Measurements from ENCODE around the gene CENPO. TPM values are rescaled to one million over a fixed set of nuclear protein-coding genes. Genes with fewer than 3 reads are reported as not detected.

CENPO gene
- total RNA-seq, 1 donor from 2014 or later = not detected

DNA sequence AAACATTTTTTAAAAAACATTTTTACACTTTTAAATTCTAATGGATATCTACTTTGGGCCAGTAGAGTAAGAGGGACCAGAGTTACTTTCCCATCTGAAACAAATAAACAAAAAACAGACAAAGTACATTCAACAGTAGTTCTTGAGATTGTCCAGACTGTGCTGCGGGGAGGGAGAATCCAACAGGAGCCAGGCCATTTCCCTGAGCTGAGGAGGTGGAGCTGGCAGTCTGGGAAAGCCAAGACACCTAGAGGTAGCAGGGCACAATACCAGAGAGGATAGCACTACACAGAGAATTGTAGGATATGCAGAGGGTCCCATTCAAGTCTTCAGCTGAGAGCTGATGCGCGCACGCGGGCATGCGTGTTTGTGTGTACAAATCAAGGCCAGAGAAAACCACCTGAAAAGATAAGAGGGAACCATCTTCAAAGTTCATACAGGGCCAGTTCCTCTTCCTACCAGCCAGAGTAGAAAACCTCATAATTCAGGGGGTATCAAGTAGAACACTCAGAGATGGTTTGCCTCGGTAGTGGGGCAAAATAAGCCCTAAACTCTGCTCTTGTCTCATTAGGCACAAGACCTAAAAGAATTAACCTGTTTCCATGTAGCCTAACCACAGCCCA, 44.0 kb upstream of the CENPO start:
- H3K27me3 ChIP-seq = no peaks in the 10 kb centered on the region
- H3K4me1 ChIP-seq = no peaks in the 10 kb centered on the region
- DNase-seq (ENCODE audit: low spot score in 2 of 2) = no peak
- TF ChIP-seq, protein P1, sequence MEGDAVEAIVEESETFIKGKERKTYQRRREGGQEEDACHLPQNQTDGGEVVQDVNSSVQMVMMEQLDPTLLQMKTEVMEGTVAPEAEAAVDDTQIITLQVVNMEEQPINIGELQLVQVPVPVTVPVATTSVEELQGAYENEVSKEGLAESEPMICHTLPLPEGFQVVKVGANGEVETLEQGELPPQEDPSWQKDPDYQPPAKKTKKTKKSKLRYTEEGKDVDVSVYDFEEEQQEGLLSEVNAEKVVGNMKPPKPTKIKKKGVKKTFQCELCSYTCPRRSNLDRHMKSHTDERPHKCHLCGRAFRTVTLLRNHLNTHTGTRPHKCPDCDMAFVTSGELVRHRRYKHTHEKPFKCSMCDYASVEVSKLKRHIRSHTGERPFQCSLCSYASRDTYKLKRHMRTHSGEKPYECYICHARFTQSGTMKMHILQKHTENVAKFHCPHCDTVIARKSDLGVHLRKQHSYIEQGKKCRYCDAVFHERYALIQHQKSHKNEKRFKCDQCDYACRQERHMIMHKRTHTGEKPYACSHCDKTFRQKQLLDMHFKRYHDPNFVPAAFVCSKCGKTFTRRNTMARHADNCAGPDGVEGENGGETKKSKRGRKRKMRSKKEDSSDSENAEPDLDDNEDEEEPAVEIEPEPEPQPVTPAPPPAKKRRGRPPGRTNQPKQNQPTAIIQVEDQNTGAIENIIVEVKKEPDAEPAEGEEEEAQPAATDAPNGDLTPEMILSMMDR (IDR thresholded peaks at IDR 0.05) = no peak
- peaks cover 17 to 36% of the 10 kb centered on the region in 2 donors for H3K36me3 ChIP-seq
- H3K4me3 ChIP-seq = no peak overlapping the region
- intact Hi-C loops (cut with DNase I) = no loop called here
- H3K27ac ChIP-seq = no peak overlapping the region
- H3K9me3 ChIP-seq = no peaks in the 10 kb centered on the region

DNA sequence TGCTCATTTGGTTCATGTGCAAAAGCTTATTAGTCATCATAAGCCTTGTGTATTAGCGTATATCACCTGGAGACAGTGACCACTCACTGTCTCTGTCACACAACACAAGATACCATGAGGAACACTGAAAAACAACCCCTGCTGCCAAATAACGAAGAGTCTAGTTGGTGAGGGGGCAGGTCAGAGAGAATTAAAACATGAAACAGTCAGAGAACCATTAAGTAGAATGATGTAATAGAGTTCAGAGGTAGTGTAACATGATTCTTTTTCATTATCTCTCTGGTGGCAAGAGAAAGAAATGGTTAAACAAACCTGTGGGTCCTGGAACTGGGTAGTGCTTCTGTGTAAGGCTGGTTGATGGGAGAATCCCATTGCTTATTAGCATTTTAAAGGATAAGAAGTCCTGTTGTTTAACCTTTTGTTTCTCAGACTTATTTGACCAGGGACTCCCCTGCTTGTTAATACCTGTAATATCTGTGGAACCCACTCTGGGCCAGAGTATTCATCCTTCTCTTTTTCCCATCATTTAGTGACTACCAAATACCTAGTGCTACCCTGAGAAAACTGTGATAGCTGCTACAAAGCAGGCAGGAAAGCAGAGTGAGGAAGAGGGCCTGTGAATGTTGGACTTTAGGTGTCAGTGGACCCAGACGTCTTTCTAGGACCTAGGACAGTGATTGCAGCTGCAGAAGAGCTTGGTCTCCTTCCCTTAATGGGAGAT, 38.1 kb upstream of the CENPO start:
- no peak overlapping the region for H3K4me3 ChIP-seq
- intact Hi-C loops (cut with DNase I) = no loop called here

DNA sequence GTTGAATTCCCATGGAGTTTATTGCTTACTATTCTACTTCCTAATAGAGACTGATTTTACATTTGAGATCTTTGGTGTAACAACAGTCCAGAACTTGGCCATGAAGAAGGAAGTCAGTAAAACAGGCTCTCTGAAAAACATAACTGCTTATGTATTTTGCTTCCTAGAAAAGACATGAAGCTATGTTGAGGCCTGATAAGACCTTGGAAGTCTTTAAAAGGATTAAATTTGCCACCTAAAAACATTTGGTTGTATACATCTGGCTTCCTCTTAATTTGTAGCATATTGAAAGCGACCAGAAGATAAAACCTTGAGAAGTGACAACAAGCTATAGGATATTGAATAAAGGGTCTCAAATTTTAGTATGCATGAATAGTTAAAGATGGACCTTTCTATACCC, 36.4 kb upstream of the CENPO start:
- Histone ChIP-seq H3K4me1 (no peaks in the 10 kb centered on the region), H3K27me3 (no peaks in the 10 kb centered on the region), H3K9me3 (no peaks in the 10 kb centered on the region), H3K27ac (no peak overlapping the region), H3K4me3 (no peak overlapping the region), H3K36me3 (peaks cover 42 to 69% of the 10 kb centered on the region in 2 donors)
- intact Hi-C loops (cut with DNase I) = no loop called here
- no peak for DNase-seq (ENCODE audit: low spot score in 2 of 2)
- TF ChIP-seq, protein P1 (IDR thresholded peaks at IDR 0.05) = no peak

More for the DNA sequence above, 38.1 kb upstream of the CENPO start:
- TF ChIP-seq, protein P1 (IDR thresholded peaks at IDR 0.05) = no peak
- Histone ChIP-seq H3K36me3 (peaks cover 35 to 67% of the 10 kb centered on the region in 2 donors), H3K27ac (no peak overlapping the region), H3K27me3 (no peaks in the 10 kb centered on the region), H3K9me3 (no peaks in the 10 kb centered on the region), H3K4me1 (no peaks in the 10 kb centered on the region)
- no peak for DNase-seq (ENCODE audit: low spot score in 2 of 2)

DNA sequence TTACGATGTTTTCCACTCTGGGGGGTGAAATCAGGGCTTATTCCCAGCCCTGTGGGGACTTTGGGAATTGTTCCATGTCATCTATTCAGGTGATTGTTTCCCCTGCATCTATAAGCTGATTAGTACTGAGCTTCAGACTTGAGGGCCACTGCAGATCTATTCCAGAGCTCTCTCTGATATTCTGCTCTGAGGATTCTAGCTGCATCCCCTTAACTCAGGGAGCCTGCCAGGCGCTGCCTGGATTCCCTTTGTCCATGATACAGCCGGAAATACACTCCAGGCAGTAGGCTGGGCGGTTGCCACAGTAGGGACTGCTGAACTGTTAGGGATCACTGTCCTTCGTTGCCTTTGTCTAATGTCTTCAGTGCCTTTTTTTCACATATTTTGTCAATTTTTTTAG, 31.4 kb upstream of the CENPO start:
- Histone ChIP-seq H3K27me3 (no peaks in the 10 kb centered on the region), H3K9me3 (no peaks in the 10 kb centered on the region), H3K4me3 (no peak overlapping the region), H3K36me3 (peaks cover 42 to 59% of the 10 kb centered on the region in 2 donors), H3K27ac (no peak overlapping the region), H3K4me1 (no peaks in the 10 kb centered on the region)
- no peak for DNase-seq (ENCODE audit: low spot score in 2 of 2)
- TF ChIP-seq, protein P1 (IDR thresholded peaks at IDR 0.05) = no peak
- intact Hi-C loops (cut with DNase I) = no loop called here

DNA sequence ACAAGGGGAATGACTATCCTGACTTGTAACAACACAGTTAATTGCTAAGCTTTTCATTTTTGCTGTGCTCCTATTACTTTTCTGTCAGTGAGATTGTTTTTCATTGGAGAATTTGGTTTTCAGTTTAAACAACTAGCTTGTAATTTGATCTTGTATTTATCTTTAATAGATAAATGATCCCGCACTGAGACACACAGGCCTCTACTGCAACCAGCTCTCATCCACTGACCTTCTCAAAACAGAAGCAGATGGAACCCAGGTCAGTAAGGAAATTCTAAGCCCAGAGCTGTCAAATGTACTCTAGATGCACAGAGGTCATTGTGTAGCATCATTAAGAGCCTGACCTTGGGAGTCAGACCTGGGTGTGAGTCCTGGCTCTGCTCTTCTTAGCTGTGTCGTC, 30.7 kb upstream of the CENPO start:
- Histone ChIP-seq H3K27me3 (no peaks in the 10 kb centered on the region), H3K4me1 (no peaks in the 10 kb centered on the region), H3K27ac (no peak overlapping the region), H3K9me3 (no peaks in the 10 kb centered on the region), H3K4me3 (no peak overlapping the region), H3K36me3 (peaks cover 41 to 56% of the 10 kb centered on the region in 2 donors)
- intact Hi-C loops (cut with DNase I) = no loop called here
- TF ChIP-seq, protein P1 (IDR thresholded peaks at IDR 0.05) = no peak
- DNase-seq (ENCODE audit: low spot score in 2 of 2) = no peak
